Endothelial cell of umbilical vein (primary cell): ENCODE results near the gene CNTNAP2.

Experiments
- EZH2 ChIP-seq: IDR thresholded peaks from 2 replicates; pipeline ENCODE4 v1.6.1; 2012; ENCODE audit warnings: borderline replicate concordance, low read depth, mild to moderate bottlenecking, moderate library complexity, low read length, inconsistent platforms; ENCODE audit not compliant: severe bottlenecking
- FOS ChIP-seq: IDR thresholded peaks from 2 replicates; pipeline ENCODE4 v1.6.1; 2011; ENCODE audit warnings: mild to moderate bottlenecking, low read length, moderate library complexity, borderline replicate concordance; ENCODE audit not compliant: insufficient read depth
- JUN ChIP-seq: IDR thresholded peaks from 2 replicates; pipeline ENCODE4 v1.6.1; 2011; ENCODE audit warnings: borderline replicate concordance, low read depth; ENCODE audit not compliant: insufficient read length, insufficient read depth
- POLR2A ChIP-seq: IDR thresholded peaks from 2 replicates; pipeline ENCODE4 v1.6.1; 2012; ENCODE audit warnings: low read depth, mild to moderate bottlenecking, control low read depth, low read length
- POLR2AphosphoS5 ChIP-seq: IDR thresholded peaks from 2 replicates; pipeline ENCODE4 v1.6.1; 2012; ENCODE audit warnings: low read depth, mild to moderate bottlenecking, control low read depth, low read length, moderate library complexity; ENCODE audit not compliant: insufficient read depth
- TF ChIP-seq, protein P1 (sequence below): IDR thresholded peaks from 2 replicates; pipeline ENCODE4 v1.6.1; 2011; ENCODE audit not compliant: insufficient read depth, insufficient read length
- TF ChIP-seq, protein P2 (sequence below), 2 donors: IDR thresholded peaks; 1 replicate in 1 of 2; 2 replicates in 1 of 2; pipeline ENCODE4 v1.5.1; 2011; ENCODE audit warnings: low read length in 2 of 2, mild to moderate bottlenecking in 2 of 2, moderate library complexity in 2 of 2, control low read depth in 1 of 2, inconsistent platforms in 1 of 2, low read depth in 1 of 2; ENCODE audit not compliant: insufficient read depth in 1 of 2; ENCODE audit errors: extremely low read depth in 1 of 2

DNA sequence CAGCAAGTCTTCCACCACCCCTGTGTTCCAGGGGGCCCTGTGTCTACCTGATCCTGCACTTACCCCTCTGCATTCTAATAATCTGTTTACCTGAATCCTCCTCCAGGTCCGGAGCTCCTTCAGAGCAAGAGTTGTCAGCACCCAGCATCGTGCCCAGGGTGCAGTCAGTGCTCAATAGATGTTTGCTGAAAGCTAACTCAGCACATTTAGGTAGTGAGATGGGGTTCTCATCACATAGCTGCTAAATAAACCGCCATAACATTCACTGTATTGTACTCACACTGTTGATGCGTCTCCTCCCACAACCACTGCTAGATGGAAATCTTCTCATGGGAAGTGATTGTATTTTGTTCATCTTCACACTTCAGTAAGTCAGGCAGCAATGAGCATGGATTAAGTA, 2097.5 kb downstream of the CNTNAP2 start:
- no peak for TF ChIP-seq POLR2AphosphoS5
- TF ChIP-seq, protein P1, sequence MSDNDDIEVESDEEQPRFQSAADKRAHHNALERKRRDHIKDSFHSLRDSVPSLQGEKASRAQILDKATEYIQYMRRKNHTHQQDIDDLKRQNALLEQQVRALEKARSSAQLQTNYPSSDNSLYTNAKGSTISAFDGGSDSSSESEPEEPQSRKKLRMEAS = no peak
- TF ChIP-seq, protein P2, sequence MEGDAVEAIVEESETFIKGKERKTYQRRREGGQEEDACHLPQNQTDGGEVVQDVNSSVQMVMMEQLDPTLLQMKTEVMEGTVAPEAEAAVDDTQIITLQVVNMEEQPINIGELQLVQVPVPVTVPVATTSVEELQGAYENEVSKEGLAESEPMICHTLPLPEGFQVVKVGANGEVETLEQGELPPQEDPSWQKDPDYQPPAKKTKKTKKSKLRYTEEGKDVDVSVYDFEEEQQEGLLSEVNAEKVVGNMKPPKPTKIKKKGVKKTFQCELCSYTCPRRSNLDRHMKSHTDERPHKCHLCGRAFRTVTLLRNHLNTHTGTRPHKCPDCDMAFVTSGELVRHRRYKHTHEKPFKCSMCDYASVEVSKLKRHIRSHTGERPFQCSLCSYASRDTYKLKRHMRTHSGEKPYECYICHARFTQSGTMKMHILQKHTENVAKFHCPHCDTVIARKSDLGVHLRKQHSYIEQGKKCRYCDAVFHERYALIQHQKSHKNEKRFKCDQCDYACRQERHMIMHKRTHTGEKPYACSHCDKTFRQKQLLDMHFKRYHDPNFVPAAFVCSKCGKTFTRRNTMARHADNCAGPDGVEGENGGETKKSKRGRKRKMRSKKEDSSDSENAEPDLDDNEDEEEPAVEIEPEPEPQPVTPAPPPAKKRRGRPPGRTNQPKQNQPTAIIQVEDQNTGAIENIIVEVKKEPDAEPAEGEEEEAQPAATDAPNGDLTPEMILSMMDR (IDR thresholded peaks at IDR 0.05; ENCODE audit: extremely low read depth in 1 of 2, insufficient read depth in 1 of 2, low read depth in 1 of 2, low read length in 2 of 2) = no peak
- no peak for TF ChIP-seq POLR2A
- no peak for TF ChIP-seq JUN
- TF ChIP-seq EZH2 = no peak
- no peak for TF ChIP-seq FOS
